Measurements from ENCODE around the gene TGFB1. TPM values are rescaled to one million over a fixed set of nuclear protein-coding genes. Genes with fewer than 3 reads are reported as not detected.

Gene TGFB1
- total and polyA plus RNA-seq, 9 of the 15 experiments (the other 6 are each of a cell fraction or from before 2014, with no cell fraction given) = 0.24 to 159 (median 17.2) TPM

GRCh38 chr19:41309180-41310032, 44.3 kb downstream of the TGFB1 start:
- Histone ChIP-seq H2AFZ (ENCODE audit: low read depth, low read length) (peak overlapping the region; percentile 92), H3K9me1 (ENCODE audit: control insufficient read depth, insufficient read depth, low read length) (no peaks in the 10 kb centered on the region), H3K9ac (ENCODE audit: insufficient read depth in 1 of 2, low read depth in 2 of 2, low read length in 2 of 2) (peak overlapping the region; percentile 88 to 93), H3K4me2 (ENCODE audit: insufficient read depth, low read length) (peak overlapping the region; percentile 91), H3K4me1 (replicated peaks in 1 of 2; ENCODE audit: control insufficient read depth in 2 of 2, insufficient read depth in 2 of 2, low read length in 2 of 2) (peaks cover 11 to 12% of the 10 kb centered on the region in 2 experiments; a peak in 4 of 5 replicates), H3K27ac (ENCODE audit: extremely low read depth, low read depth, low read length) (peak overlapping the region; percentile 88), H3K36me3 (ENCODE audit: control insufficient read depth, insufficient read depth, low read length) (peaks cover 61% of the 10 kb centered on the region), H3K27me3 (ENCODE audit: control insufficient read depth in 2 of 2, insufficient read depth in 2 of 2, low read length in 2 of 2) (no peaks in the 10 kb centered on the region), H4K20me1 (replicated peaks; ENCODE audit: control insufficient read depth, insufficient read depth, low read length) (peaks cover 3% of the 10 kb centered on the region; the same call in 1 of the 2 replicates), H3K9me3 (replicated peaks; ENCODE audit: control insufficient read depth, insufficient read depth, low read depth, low read length) (no peaks in the 10 kb centered on the region), H3K4me3 (peak overlapping the region; percentile 67), H3K79me2 (ENCODE audit: control insufficient read depth, insufficient read depth, low read length) (peaks cover 34% of the 10 kb centered on the region)
- BruUV-seq (replicated peaks) = TSS peak; percentile 63
- POLR2A ChIA-PET = interaction anchor here (0.6 to 2.2 kb wide), 11 partner anchors 8 to 561 kb away, joined by 3 to 8 read pairs (median 3); partner anchors contain the start of gene HNRNPUL1
- intact Hi-C loops (cut with micrococcal nuclease) = loop anchor here (5.0 kb wide), 2 partner anchors 43 to 107 kb away; partner anchors contain the start of gene TGFB1
- FAIRE-seq (no peak), ATAC-seq (peak; percentile 51), DNase-seq (ENCODE audit: extremely low read depth in 1 of 4, low spot score in 3 of 4) (peak in 1 of 4 experiments; percentile 36)
- CTCF ChIA-PET (ENCODE audit: low intra/inter-chr PET ratio) = interaction anchor here (0.5 to 1.7 kb wide), 2 partner anchors 105 to 138 kb away, joined by 3 to 13 read pairs; no protein-coding TSS in a partner anchor
- in situ Hi-C loops (cut with MboI) = loop anchor here (25.0 kb wide), 1 partner anchor 253 kb away; no protein-coding TSS in a partner anchor
- 29% methylated on average over 21 of the region's 26 CpGs for WGBS (ENCODE audit: insufficient coverage, low coverage, missing lambda C conversion rate)
- TF ChIP-seq MYNN (IDR thresholded peaks at IDR 0.05) = 0 out of 2 replicates have a peak, but pooled peaks have one; percentile 11
- no peak for TF ChIP-seq MYNN (CRISPR knock-in tag; IDR thresholded peaks at IDR 0.05)
- no peak for TF ChIP-seq ZNF212 (CRISPR knock-in tag; IDR thresholded peaks at IDR 0.05)
- TF ChIP-seq LCOR (CRISPR knock-in tag; IDR thresholded peaks at IDR 0.05) = no peak
- no peak for TF ChIP-seq HDAC2 (IDR thresholded peaks at IDR 0.05)
- TF ChIP-seq HIVEP1 (CRISPR knock-in tag; IDR thresholded peaks at IDR 0.05) = no peak
- TF ChIP-seq SMARCA4 (IDR thresholded peaks at IDR 0.05) = no peak
- no peak for TF ChIP-seq MAFK (IDR thresholded peaks at IDR 0.05; ENCODE audit: low read length)
- TF ChIP-seq SMARCC2 (IDR thresholded peaks at IDR 0.05; ENCODE audit: low read depth) = no peak
- TF ChIP-seq ZNF507 (tag; conservative IDR thresholded peaks at IDR 0.05) = no peak
- TF ChIP-seq E2F8 (IDR thresholded peaks at IDR 0.05; ENCODE audit: low read depth, partially characterized antibody) = no peak
- no peak for TF ChIP-seq ILF3 (IDR thresholded peaks at IDR 0.05; ENCODE audit: borderline replicate concordance)
- no peak for TF ChIP-seq ZNF384 (IDR thresholded peaks at IDR 0.05; ENCODE audit: low read depth, low read length)
- no peak for TF ChIP-seq ZFP1 (CRISPR knock-in tag; IDR thresholded peaks at IDR 0.05)
- TF ChIP-seq, protein P1, sequence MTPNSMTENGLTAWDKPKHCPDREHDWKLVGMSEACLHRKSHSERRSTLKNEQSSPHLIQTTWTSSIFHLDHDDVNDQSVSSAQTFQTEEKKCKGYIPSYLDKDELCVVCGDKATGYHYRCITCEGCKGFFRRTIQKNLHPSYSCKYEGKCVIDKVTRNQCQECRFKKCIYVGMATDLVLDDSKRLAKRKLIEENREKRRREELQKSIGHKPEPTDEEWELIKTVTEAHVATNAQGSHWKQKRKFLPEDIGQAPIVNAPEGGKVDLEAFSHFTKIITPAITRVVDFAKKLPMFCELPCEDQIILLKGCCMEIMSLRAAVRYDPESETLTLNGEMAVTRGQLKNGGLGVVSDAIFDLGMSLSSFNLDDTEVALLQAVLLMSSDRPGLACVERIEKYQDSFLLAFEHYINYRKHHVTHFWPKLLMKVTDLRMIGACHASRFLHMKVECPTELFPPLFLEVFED (CRISPR knock-in tag; conservative IDR thresholded peaks at IDR 0.05) = 0 out of 2 replicates have a peak, but pooled peaks have one; percentile 9
- TF ChIP-seq LARP7 (IDR thresholded peaks at IDR 0.05) = no peak
- TF ChIP-seq, protein P2, sequence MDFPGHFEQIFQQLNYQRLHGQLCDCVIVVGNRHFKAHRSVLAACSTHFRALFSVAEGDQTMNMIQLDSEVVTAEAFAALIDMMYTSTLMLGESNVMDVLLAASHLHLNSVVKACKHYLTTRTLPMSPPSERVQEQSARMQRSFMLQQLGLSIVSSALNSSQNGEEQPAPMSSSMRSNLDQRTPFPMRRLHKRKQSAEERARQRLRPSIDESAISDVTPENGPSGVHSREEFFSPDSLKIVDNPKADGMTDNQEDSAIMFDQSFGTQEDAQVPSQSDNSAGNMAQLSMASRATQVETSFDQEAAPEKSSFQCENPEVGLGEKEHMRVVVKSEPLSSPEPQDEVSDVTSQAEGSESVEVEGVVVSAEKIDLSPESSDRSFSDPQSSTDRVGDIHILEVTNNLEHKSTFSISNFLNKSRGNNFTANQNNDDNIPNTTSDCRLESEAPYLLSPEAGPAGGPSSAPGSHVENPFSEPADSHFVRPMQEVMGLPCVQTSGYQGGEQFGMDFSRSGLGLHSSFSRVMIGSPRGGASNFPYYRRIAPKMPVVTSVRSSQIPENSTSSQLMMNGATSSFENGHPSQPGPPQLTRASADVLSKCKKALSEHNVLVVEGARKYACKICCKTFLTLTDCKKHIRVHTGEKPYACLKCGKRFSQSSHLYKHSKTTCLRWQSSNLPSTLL (IDR thresholded peaks at IDR 0.05) = no peak
- peak; percentile 27 for TF ChIP-seq MEIS2 (IDR thresholded peaks at IDR 0.05; ENCODE audit: partially characterized antibody)
